Measurements from ENCODE around the gene FOXL1.

Gene FOXL1

GRCh38 chr16:86568677-86569623, 9.4 kb upstream of the FOXL1 start:
- no peak for DNase-seq

- no peak for DNase-seq
Observed at GRCh38 chr16:86569701-86570447, 8.5 kb upstream of the FOXL1 start.

- no peak for DNase-seq
Observed at GRCh38 chr16:86570558-86571529, 7.5 kb upstream of the FOXL1 start.

- no peak for DNase-seq
Observed at GRCh38 chr16:86571530-86571915, 6.8 kb upstream of the FOXL1 start.

- no peak for DNase-seq
Observed at GRCh38 chr16:86572041-86572521, 6.3 kb upstream of the FOXL1 start.

- DNase-seq, result no peak
Observed at GRCh38 chr16:86572606-86573005, 5.7 kb upstream of the FOXL1 start.

GRCh38 chr16:86573215-86573614, 5.1 kb upstream of the FOXL1 start:
- DNase-seq, result no peak

- DNase-seq, result no peak
Observed at GRCh38 chr16:86573646-86574508, 4.5 kb upstream of the FOXL1 start.

GRCh38 chr16:86574646-86575045, 3.7 kb upstream of the FOXL1 start:
- no peak for DNase-seq

- DNase-seq, result no peak
Observed at GRCh38 chr16:86575095-86575685, 3.2 kb upstream of the FOXL1 start.

GRCh38 chr16:86575754-86576557, 2.4 kb upstream of the FOXL1 start:
- peak; percentile 53 for DNase-seq

GRCh38 chr16:86576591-86577313, 1.6 kb upstream of the FOXL1 start:
- DNase-seq, result no peak

GRCh38 chr16:86577314-86577971, 906 bp upstream of the FOXL1 start:
- peak; percentile 15 for DNase-seq

GRCh38 chr16:86578611-86579267, 390 bp downstream of the FOXL1 start:
- no peak for DNase-seq

GRCh38 chr16:86579268-86580062, 1.1 kb downstream of the FOXL1 start:
- DNase-seq, result no peak

- no peak for DNase-seq
Observed at GRCh38 chr16:86580063-86580790, 1.9 kb downstream of the FOXL1 start.

GRCh38 chr16:86580791-86581170, 2.4 kb downstream of the FOXL1 start:
- no peak for DNase-seq
